Right lobe of liver (tissue), 6 donors: ENCODE measurements around the gene PCTP. TPM values are rescaled to one million over a fixed set of nuclear protein-coding genes. Genes with fewer than 3 reads are reported as not detected.

ENCODE experiments used
- ATAC-seq, 4 donors: fragments of 200-7000 bp; cut with Tn5 transposase; one replicate each; pipeline ENCODE4 v1.9.1; 2020; ENCODE audit warnings: mild to moderate bottlenecking in 4 of 4, moderate library complexity in 4 of 4
- DNase-seq, 3 donors: peaks; one replicate each; pipeline ENCODE4 v3.0.0-alpha.2; 2020
- H3K27ac ChIP-seq, 3 donors: fragments of 200-600 bp; one replicate each; pipeline ENCODE4 v1.8.0; 2022
- H3K27me3 ChIP-seq, 2 donors: fragments of 200-600 bp; one replicate each; pipeline ENCODE4 v1.8.0; 2022
- H3K36me3 ChIP-seq, 4 donors: fragments of 200-600 bp; sonication (generic) in 1 of 4; one replicate each; pipeline versions ENCODE4 v1.5.1 to v1.8.0; 2017 to 2022; ENCODE audit warnings: control low read depth in 1 of 4
- H3K4me1 ChIP-seq, 4 donors: fragments of 200-600 bp; sonication (generic) in 1 of 4; one replicate each; pipeline versions ENCODE4 v1.5.1 to v1.8.0; 2017 to 2022; ENCODE audit warnings: control low read depth in 1 of 4
- H3K4me3 ChIP-seq, 3 donors: fragments of 200-600 bp; one replicate each; pipeline ENCODE4 v1.8.0; 2022
- H3K9me3 ChIP-seq, 4 donors: fragments of 200-600 bp; sonication (generic) in 1 of 4; one replicate each; pipeline versions ENCODE4 v1.5.1 to v1.8.0; 2017 to 2022; ENCODE audit warnings: control low read depth in 1 of 4
- CTCF ChIP-seq, 4 donors: fragments of 200-600 bp in 3 of 4; fragments of 450-650 bp in 1 of 4; IDR thresholded peaks; one replicate each; pipeline versions ENCODE4 v1.5.1 to v1.8.0; 2016 to 2022; ENCODE audit warnings: antibody characterized with exemption in 4 of 4, mild to moderate bottlenecking in 2 of 4
- POLR2A ChIP-seq: fragments of 450-650 bp; IDR thresholded peaks from one replicate; pipeline ENCODE4 v1.6.1; 2017; ENCODE audit warnings: antibody characterized with exemption, mild to moderate bottlenecking
- WGBS: methylation state at CpG from one replicate; pipeline ENCODE4 v1.1.6; 2018; ENCODE audit warnings: low coverage, low lambda C conversion rate; ENCODE audit not compliant: insufficient coverage; ENCODE audit errors: missing lambda C conversion rate; 5-methylcytosine and 5-hydroxymethylcytosine counted together
- intact Hi-C, 2 donors: fragments of 100-400 bp; cut with DNase I; formaldehyde crosslinking; loops; one replicate each; pipeline versions ENCODE4 v1.11.2 to v1.14.1; 2022
- total RNA-seq, 6 experiments: library from RNA; depleted of rRNA in 2 of 6; stranded (reverse); fragments of >200 nt in 2 of 6; fragmentation: NEBNext Ultra II Directional in 3 of 6; extraction: Animal tissue kit (Norgen Biotek cat#: 25700) in 3 of 6; gene quantifications; one replicate each; pipeline versions ENCODE4 v1.1.0 to v1.2.4, GENCODE V29; 2016 to 2023
- donor health status: DM: no; HTN: yes; CAD: no.
- donor health status: DM: no; HTN: no; CAD: no.
- donor health status: DM: no; HTN: no; CAD: no.
- donor health status: DM: no; HTN: yes; CAD: no.
- donor health status: DM: no; HTN: yes; CAD: no.

Gene PCTP
- total RNA-seq, 6 experiments from 2014 or later: 27.4 to 82.6 (median 68.1) TPM

GRCh38 chr17:55818026-55818425 is 67.2 kb downstream of the PCTP start:
- intact Hi-C loops: no loop called here
- Histone ChIP-seq H3K36me3 (no peaks in the 10 kb centered on the region), H3K27ac (no peak overlapping the region), H3K4me1 (no peaks in the 10 kb centered on the region), H3K27me3 (no peaks in the 10 kb centered on the region), H3K4me3 (no peak overlapping the region), H3K9me3 (no peaks in the 10 kb centered on the region)
- TF ChIP-seq POLR2A (no peak), CTCF (IDR thresholded peaks at IDR 0.05) (no peak)
- 84% methylated on average over 3 of the region's 3 CpGs for WGBS
- no peak for ATAC-seq
- DNase-seq: no peak

- H3K27me3 ChIP-seq: no peaks in the 10 kb centered on the region
- H3K9me3 ChIP-seq: no peaks in the 10 kb centered on the region
- ATAC-seq: no peak
- no peak for DNase-seq
- WGBS: 68% methylated on average over 2 of the region's 5 CpGs
- no peak overlapping the region for H3K27ac ChIP-seq
- no peak for TF ChIP-seq CTCF (IDR thresholded peaks at IDR 0.05)
- no peak for TF ChIP-seq POLR2A
- no peaks in the 10 kb centered on the region for H3K4me1 ChIP-seq
- no peak overlapping the region for H3K4me3 ChIP-seq
- no peaks in the 10 kb centered on the region for H3K36me3 ChIP-seq
- intact Hi-C loops: no loop called here
Observed at GRCh38 chr17:55818451-55819375, 67.9 kb downstream of the PCTP start.

GRCh38 chr17:55820675-55821074 is 69.8 kb downstream of the PCTP start:
- H3K36me3 ChIP-seq: no peaks in the 10 kb centered on the region
- ATAC-seq (no peak), DNase-seq (no peak)
- TF ChIP-seq CTCF (IDR thresholded peaks at IDR 0.05): no peak
- no peak for TF ChIP-seq POLR2A
- no peaks in the 10 kb centered on the region for H3K27me3 ChIP-seq
- H3K4me1 ChIP-seq: no peaks in the 10 kb centered on the region
- intact Hi-C loops: no loop called here
- no peak overlapping the region for H3K27ac ChIP-seq
- H3K9me3 ChIP-seq: no peaks in the 10 kb centered on the region
- H3K4me3 ChIP-seq: no peak overlapping the region

GRCh38 chr17:55822028-55822427 is 71.2 kb downstream of the PCTP start:
- no peaks in the 10 kb centered on the region for H3K36me3 ChIP-seq
- ATAC-seq (no peak), DNase-seq (no peak)
- TF ChIP-seq CTCF (IDR thresholded peaks at IDR 0.05): no peak
- TF ChIP-seq POLR2A: no peak
- H3K4me3 ChIP-seq: no peak overlapping the region
- intact Hi-C loops: no loop called here
- H3K4me1 ChIP-seq: no peaks in the 10 kb centered on the region
- H3K9me3 ChIP-seq: no peaks in the 10 kb centered on the region
- no peak overlapping the region for H3K27ac ChIP-seq
- WGBS: 70% methylated on average over 4 of the region's 4 CpGs
- no peaks in the 10 kb centered on the region for H3K27me3 ChIP-seq
